Ishikawa (cell line): ENCODE data around the gene KCNT1.

Experiments used
- CEBPB ChIP-seq: IDR thresholded peaks from 2 replicates; pipeline ENCODE4 v1.6.1; 2012
- EGR1 ChIP-seq: IDR thresholded peaks from 2 replicates; pipeline ENCODE4 v1.6.1; 2012
- EP300 ChIP-seq: IDR thresholded peaks from 2 replicates; pipeline ENCODE4 v1.6.1; 2012; ENCODE audit warnings: borderline replicate concordance
- FOXM1 ChIP-seq: IDR thresholded peaks from 2 replicates; pipeline ENCODE4 v1.6.1; 2012; ENCODE audit warnings: low read depth, borderline replicate concordance
- NFIC ChIP-seq: IDR thresholded peaks from 2 replicates; pipeline ENCODE4 v1.6.1; 2012
- RAD21 ChIP-seq: IDR thresholded peaks from 2 replicates; pipeline ENCODE4 v1.6.1; 2012; ENCODE audit warnings: low read depth
- TAF1 ChIP-seq: IDR thresholded peaks from 2 replicates; pipeline ENCODE4 v1.6.1; 2012; ENCODE audit warnings: low read depth, mild to moderate bottlenecking
- TEAD4 ChIP-seq: IDR thresholded peaks from 2 replicates; pipeline ENCODE4 v1.6.1; 2012
- YY1 ChIP-seq: IDR thresholded peaks from 2 replicates; pipeline ENCODE4 v1.6.1; 2012; ENCODE audit warnings: low read depth
- ZBTB7A ChIP-seq: IDR thresholded peaks from 2 replicates; pipeline ENCODE4 v1.6.1; 2012; ENCODE audit warnings: low read depth
- TF ChIP-seq, protein P1 (sequence below): IDR thresholded peaks from 2 replicates; pipeline ENCODE4 v1.6.1; 2012
- TF ChIP-seq, protein P2 (sequence below): IDR thresholded peaks from 2 replicates; pipeline ENCODE4 v1.6.1; 2012; ENCODE audit warnings: low read depth, mild to moderate bottlenecking
- TF ChIP-seq, protein P3 (sequence below): IDR thresholded peaks from 2 replicates; pipeline ENCODE4 v1.6.1; 2012

DNA sequence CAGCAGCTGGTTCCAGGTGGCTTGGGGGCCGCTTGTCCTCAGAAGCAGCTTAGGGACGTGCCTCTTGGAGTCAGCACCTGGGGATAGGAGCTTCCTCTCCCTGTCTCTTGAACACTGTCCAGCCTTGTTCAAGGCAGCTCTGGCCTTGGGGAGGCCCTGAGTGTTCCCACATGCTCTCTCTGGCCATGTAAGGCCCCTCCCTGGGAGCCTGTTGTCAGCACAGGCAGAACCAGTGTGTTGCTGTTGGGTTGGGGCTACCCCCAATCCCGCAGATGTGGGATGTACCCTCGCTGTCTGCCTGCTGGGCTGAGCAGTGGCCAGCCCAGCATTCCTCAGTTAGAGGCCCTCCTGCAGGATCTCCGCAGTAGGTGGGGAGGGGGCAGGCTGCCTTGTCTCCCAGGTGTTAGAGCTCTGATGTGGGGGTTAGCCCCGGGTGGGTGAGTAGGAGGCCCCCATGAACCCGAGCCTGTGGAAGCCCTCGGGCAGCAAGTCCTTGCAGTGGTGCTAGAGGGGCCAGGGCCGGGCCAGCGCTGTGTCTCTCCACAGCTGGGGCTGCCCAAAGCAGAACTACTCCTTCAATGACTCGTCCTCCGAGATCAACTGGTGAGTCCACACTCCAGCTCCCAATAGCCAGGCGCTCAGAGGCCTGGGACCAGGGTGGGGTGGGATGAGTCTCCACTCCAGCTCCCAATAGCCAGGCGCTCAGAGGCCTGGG lies 51.6 kb downstream of the KCNT1 start:
- TF ChIP-seq RAD21 (no peak), EP300 (no peak), CEBPB (no peak), TEAD4 (no peak), YY1 (no peak), ZBTB7A (no peak), TAF1 (no peak), NFIC (no peak), FOXM1 (no peak), EGR1 (no peak)
- TF ChIP-seq, protein P1, sequence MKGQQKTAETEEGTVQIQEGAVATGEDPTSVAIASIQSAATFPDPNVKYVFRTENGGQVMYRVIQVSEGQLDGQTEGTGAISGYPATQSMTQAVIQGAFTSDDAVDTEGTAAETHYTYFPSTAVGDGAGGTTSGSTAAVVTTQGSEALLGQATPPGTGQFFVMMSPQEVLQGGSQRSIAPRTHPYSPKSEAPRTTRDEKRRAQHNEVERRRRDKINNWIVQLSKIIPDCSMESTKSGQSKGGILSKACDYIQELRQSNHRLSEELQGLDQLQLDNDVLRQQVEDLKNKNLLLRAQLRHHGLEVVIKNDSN = no peak
- TF ChIP-seq, protein P2, sequence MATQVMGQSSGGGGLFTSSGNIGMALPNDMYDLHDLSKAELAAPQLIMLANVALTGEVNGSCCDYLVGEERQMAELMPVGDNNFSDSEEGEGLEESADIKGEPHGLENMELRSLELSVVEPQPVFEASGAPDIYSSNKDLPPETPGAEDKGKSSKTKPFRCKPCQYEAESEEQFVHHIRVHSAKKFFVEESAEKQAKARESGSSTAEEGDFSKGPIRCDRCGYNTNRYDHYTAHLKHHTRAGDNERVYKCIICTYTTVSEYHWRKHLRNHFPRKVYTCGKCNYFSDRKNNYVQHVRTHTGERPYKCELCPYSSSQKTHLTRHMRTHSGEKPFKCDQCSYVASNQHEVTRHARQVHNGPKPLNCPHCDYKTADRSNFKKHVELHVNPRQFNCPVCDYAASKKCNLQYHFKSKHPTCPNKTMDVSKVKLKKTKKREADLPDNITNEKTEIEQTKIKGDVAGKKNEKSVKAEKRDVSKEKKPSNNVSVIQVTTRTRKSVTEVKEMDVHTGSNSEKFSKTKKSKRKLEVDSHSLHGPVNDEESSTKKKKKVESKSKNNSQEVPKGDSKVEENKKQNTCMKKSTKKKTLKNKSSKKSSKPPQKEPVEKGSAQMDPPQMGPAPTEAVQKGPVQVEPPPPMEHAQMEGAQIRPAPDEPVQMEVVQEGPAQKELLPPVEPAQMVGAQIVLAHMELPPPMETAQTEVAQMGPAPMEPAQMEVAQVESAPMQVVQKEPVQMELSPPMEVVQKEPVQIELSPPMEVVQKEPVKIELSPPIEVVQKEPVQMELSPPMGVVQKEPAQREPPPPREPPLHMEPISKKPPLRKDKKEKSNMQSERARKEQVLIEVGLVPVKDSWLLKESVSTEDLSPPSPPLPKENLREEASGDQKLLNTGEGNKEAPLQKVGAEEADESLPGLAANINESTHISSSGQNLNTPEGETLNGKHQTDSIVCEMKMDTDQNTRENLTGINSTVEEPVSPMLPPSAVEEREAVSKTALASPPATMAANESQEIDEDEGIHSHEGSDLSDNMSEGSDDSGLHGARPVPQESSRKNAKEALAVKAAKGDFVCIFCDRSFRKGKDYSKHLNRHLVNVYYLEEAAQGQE = no peak
- TF ChIP-seq, protein P3, sequence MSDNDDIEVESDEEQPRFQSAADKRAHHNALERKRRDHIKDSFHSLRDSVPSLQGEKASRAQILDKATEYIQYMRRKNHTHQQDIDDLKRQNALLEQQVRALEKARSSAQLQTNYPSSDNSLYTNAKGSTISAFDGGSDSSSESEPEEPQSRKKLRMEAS = no peak
